IPS DF 19.7 (cell line): Measurements from ENCODE around the gene PKIB.
"Not testable (repeated sequence)": the region's sequence is repeated elsewhere in the genome, so short reads cannot be mapped to it uniquely, and the experiment has no call there.

Experiments used
- DNase-seq: peaks from one replicate; pipeline ENCODE4 v3.0.0-alpha.2; 2013; ENCODE audit warnings: low read depth, low spot score

The PKIB gene

GRCh38 chr6:122620902-122621301 is 10.7 kb downstream of the PKIB start:
- no peak for DNase-seq

- no peak for DNase-seq
Measured at GRCh38 chr6:122621638-122622037, 11.4 kb downstream of the PKIB start.

- DNase-seq: no peak
Measured at GRCh38 chr6:122622479-122622878, 12.3 kb downstream of the PKIB start.

GRCh38 chr6:122623279-122623678 is 13.1 kb downstream of the PKIB start:
- DNase-seq: no peak

- no peak for DNase-seq
Measured at GRCh38 chr6:122624853-122625252, 14.6 kb downstream of the PKIB start.

GRCh38 chr6:122628714-122629113 is 18.5 kb downstream of the PKIB start:
- no peak for DNase-seq

GRCh38 chr6:122631571-122632249 is 21.5 kb downstream of the PKIB start:
- DNase-seq: no peak

GRCh38 chr6:122640366-122640765 is 30.2 kb downstream of the PKIB start:
- DNase-seq: no peak

- DNase-seq: no peak
Measured at GRCh38 chr6:122641819-122642218, 31.6 kb downstream of the PKIB start.

GRCh38 chr6:122642604-122643003 is 32.4 kb downstream of the PKIB start:
- not testable (repeated sequence) for DNase-seq

GRCh38 chr6:122645256-122645655 is 35.1 kb downstream of the PKIB start:
- no peak for DNase-seq

GRCh38 chr6:122647765-122648164 is 37.6 kb downstream of the PKIB start:
- no peak for DNase-seq

GRCh38 chr6:122648726-122649125 is 38.5 kb downstream of the PKIB start:
- no peak for DNase-seq

GRCh38 chr6:122649701-122650100 is 39.5 kb downstream of the PKIB start:
- DNase-seq: no peak

- no peak for DNase-seq
Measured at GRCh38 chr6:122650403-122650802, 40.2 kb downstream of the PKIB start.

- DNase-seq: no peak
Measured at GRCh38 chr6:122651031-122651430, 40.8 kb downstream of the PKIB start.

GRCh38 chr6:122651604-122652003 is 41.4 kb downstream of the PKIB start:
- no peak for DNase-seq

- no peak for DNase-seq
Measured at GRCh38 chr6:122652431-122652830, 42.2 kb downstream of the PKIB start.

GRCh38 chr6:122653094-122653493 is 42.9 kb downstream of the PKIB start:
- no peak for DNase-seq

GRCh38 chr6:122654012-122654411 is 43.8 kb downstream of the PKIB start:
- DNase-seq: no peak

GRCh38 chr6:122657601-122658000 is 47.4 kb downstream of the PKIB start:
- no peak for DNase-seq

GRCh38 chr6:122660296-122660695 is 50.1 kb downstream of the PKIB start:
- DNase-seq: no peak

GRCh38 chr6:122663981-122664380 is 53.8 kb downstream of the PKIB start:
- DNase-seq: no peak

GRCh38 chr6:122665929-122666328 is 55.7 kb downstream of the PKIB start:
- DNase-seq: no peak
